GM21619 (cell line): ENCODE results near the gene NTSR1.

ENCODE experiments used
- ATAC-seq: cut with Tn5 transposase; IDR thresholded peaks from one replicate; pipeline ENCODE4 v1.9.1; 2021; ENCODE audit not compliant: unreplicated experiment

Gene NTSR1

DNA sequence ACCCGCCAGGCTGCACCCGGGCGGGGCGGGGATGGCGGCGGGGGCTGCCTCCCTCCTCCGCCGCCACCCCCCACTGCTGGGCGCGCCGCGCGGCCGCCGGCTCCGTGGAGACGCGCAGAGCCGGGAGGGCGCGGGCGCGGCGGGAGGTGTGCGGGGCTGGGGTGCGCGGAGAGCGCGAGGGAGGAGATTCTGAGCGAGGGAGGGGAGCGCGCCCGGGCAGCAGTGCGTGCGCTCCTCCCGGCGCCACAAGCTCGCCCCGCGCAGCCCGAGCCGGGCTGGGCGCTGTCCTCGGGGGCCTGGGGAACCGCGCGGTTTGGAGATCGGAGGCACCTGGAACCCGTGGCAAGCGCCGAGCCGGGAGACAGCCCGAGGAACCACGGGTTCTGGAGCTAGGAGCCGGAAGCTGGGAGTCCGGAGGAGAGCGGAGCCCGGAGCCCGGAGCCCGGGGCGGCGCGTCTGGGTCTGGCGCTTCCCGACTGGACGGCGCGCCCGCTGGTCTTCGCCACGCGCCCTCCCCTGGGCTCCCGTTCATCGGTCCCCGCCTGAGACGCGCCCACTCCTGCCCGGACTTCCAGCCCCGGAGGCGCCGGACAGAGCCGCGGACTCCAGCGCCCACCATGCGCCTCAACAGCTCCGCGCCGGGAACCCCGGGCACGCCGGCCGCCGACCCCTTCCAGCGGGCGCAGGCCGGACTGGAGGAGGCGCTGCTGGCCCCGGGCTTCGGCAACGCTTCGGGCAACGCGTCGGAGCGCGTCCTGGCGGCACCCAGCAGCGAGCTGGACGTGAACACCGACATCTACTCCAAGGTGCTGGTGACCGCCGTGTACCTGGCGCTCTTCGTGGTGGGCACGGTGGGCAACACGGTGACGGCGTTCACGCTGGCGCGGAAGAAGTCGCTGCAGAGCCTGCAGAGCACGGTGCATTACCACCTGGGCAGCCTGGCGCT is at the start of gene NTSR1:
Gene NTSR1 (plus strand): TSS at position 246 of the 946 bp plus-strand sequence. CDS start 372 bp downstream, at position 618.
- no peak for ATAC-seq

DNA sequence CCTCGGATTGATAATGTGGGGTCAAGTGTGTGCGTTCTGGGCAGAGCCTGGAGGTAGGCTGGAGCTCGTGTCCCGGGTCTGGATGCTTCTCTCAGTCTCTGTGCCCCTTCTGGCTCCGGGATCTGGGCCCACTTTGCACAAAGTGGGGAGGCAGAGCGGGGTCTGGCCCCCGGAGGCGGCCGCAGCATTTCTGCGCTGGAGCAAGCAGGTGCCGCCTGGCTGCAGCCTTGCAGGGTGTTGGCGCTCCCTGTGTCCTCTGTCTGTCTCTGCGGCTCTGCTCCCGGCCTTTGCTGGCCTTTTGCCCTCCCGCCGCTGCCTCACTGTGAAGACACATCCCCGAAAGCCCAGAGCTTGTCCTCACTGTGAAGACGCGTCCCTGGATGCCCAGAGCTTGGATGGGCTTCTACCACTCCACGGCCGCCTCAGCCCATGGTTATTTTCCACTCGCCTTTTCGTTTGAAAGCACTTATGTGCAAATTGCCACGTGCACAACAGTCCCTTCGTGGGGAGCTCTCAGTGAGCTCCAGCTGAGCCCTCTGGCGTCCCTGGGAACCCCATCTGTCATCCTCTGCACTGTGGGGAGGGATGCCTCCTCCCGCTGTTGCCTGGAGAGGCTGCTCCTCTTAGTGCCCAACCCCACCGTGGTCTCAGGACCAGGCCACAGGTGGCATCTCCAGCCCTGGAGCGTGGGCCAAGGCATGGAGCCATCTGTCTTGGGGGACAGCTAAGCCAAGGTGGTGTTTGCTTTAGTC is 49.0 kb upstream of the NTSR1 start:
- no peak for ATAC-seq

DNA sequence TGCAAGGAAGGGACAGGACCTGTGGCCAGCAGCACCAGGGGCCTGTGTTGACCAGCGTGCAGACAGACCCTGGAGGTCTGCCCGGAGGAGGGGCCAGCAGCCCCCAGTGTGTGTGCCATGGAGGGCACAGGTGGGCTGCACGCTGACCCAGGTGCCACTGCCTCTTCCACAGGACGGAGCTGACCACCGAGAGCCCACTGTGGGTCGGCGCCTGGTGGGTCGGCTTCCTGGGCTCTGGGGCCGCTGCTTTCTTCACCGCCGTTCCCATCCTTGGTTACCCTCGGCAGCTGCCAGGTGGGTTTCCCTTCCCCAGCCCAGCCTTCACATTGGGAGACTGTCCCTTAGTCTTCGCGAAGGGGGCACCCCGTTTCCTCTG is 48.4 kb upstream of the NTSR1 start:
- no peak for ATAC-seq

DNA sequence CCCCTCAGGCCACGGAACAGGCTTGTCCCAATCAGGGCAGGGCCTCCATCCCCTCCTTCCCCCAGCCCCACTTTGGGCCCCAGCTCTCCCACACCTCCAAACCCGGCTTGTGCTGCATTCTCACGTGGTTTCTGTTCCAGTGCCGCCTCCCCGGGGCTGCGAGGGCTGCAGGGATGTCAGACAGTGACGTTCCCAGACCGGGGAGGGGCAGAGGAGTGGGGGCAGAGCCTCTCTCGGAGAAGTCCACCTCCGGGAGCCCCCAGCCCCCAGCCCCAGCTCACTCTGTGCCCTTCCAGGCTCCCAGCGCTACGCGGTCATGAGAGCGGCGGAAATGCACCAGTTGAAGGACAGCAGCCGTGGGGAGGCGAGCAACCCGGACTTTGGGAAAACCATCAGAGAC is 47.9 kb upstream of the NTSR1 start:
- ATAC-seq: no peak

DNA sequence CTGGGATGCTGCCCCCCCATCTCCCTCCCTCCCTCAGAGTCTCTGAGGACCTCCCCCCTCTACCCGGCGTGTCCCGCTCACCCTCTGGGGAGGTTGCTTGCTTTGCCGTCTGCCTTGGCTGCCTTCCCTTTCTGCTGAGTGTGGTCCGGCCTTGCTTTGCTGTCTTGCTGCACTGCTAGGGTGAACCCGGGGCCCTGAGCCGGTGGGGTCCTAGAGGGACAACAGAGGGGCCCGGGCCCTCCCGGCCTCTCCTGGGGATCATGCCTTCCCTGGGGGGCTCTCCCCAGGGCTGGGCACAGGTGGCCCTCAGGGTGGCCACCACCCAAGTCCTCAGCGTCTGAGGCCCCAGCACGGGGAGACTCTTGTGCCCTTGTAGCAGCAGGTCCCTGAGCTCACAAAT is 47.0 kb upstream of the NTSR1 start:
- ATAC-seq: no peak

DNA sequence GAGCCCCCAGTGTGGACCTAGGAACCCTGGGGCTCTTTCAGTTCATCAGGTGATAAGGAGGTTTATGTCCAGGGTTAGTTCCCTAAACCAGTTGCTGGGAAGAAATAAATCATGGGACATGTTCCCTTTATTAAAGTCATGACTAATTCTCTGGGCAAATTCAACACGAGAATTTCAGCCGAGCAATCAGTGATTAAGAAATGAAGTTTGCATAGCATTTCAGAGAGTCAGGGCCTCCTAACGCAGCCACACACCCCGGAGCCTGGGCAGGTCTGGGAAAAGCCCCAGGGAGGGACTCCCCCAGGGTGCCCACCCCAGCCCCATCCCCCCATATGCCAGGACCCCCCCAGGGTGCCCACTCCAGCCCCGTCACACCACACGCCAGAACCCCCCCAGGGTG is 46.2 kb upstream of the NTSR1 start:
- ATAC-seq: no peak

DNA sequence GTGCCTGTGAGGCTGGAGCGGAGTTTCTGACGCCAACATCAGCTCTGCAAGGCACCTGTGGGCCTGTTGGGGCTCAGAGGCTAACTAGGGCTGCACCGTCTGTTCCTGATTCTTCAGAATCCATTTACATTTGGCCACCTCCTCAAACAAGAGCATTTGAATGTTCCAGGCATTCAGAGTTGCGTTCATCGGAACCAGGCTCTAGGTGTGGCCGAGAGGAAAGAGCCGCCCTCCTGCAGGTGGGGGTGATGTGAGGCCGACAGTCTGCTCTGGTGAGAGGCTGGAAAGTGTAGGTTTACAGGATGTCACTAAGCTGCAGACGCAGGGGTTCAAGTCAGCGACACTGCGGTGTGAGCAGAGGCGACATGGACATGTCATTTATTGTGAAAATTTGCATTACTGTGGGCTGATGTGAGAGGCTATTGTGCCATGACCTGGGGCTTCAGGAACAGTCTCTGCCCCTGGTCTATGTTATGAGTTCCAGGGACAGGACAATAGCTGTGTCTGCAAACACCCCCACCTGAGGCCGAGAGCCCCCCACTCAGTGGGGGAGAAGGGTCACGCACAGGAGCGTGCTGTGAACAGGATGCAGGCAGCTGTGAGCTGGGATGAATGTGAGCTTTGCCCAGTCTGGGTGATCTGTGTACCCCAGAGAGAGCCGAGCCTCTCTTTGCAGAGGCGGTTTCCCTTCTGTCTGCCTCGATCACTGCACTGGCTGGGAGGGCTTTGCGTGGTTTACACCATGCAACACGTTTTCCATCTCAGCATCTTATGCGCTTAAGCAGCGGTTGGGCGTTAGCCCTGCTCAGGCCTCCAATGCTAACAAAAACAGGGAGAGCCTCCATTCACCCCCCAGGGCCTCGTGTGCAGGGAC is 45.3 kb upstream of the NTSR1 start:
- no peak for ATAC-seq

DNA sequence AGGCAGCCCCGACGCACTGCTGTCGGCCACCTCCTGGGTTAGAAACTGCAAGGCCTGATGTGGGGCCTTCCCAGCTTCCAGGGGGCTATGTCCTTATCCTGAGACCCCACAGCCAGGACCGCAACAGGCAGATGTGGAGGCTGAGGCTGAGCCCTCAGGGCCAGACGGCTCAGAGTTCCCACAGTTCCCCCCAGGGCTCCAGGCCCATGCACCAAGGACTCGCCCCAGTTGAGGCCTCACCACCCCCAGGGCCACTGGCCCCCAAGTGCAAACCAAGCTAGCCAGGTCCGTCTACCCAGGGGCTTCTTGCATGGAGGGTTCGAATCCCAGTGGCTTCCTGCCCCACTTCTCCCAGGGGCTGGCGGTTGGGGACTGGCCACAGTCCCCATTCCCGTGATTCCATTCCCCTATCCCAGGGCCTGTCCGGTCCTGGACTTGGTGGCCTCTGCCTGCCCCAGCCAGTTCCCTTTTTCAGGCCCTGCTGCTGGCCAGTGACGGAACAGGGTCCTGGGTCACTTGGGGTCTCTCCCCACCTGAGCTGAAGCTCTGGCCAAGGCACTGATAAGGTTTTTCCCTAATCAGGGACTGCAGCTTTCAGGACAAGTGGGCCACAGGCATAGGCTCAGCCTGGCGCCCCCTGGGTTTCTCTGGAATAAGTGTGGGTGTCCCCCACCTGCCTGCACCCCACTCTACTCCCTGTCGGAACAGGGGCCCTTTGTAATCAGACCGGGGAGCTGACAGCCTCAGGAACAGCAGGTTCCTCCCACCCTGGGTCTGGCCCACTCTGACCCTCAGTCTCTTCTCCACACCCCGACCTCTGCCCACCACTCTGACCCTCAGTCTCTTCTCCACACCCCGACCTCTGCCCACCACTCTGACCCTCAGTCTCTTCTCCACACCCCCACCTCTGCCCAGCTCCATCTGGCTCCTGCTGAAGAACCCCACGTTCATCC is 44.3 kb upstream of the NTSR1 start:
- ATAC-seq: no peak

DNA sequence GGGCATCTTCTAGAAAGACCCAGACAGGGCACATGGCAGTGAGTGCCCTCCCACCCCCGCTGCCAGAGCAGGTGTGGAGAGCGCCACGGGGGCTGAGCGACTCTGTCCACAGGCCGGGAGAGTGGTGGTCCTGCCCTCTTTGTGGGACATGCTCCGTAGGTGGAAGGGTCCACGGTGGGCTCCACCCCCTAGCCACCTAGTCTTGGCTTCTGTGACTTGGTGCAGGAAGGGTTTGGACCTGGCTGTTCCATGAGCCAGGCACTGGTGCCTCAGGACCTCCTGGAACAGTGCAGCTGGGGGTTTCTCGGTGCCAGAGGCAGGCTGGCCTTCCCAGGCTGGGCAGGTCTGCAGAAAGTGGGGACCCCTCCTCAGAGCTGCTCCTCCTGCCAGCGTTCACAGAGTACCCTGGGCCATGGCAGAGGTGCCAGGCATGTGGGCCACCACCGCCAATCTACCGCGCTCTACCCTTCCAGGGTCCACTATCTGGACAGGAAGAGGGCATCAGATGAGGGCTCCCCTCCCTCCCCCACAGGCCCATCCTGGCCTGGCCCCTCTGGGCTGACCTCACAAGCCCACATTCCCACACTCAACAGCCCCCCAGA is 43.4 kb upstream of the NTSR1 start:
- ATAC-seq: no peak

DNA sequence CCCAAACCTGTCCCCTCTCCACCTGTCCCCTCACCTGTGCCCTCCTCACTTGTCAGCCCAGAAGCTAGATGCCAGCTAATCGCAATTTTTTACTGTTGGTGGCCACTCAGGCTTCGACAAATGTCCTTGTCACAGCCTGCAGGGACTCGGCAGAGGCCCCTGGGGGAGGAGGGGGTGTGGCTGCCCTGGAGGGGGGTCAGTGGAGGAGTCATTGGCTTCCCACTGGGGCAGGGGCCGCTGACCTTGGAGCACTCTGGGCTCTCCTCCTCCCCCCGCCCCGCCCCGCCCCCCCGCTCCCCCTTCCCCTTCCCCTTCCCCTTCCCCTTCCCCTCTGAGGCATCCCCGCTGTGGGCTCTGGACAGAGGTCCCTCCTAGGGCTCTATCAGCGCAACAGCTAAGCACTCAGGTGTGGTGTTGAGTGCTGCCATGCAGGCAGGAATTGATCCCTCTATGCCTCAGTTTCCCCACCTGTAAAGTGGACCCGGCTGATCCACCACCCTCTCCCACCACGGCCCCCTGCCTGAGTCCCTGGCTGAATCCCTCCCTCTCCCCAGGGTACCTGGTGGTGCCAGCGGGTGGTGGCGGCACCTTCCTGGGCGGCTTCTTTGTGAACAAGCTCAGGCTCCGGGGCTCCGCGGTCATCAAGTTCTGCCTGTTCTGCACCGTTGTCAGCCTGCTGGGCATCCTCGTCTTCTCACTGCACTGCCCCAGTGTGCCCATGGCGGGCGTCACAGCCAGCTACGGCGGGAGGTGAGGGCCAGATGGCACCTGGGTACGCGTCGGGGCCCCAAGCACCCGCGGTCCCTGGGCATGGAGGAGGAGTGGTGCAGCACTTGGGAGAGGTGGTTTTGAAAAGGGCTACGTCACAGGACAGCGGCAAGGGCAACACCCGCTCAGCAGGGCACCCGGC is 42.6 kb upstream of the NTSR1 start:
- no peak for ATAC-seq

DNA sequence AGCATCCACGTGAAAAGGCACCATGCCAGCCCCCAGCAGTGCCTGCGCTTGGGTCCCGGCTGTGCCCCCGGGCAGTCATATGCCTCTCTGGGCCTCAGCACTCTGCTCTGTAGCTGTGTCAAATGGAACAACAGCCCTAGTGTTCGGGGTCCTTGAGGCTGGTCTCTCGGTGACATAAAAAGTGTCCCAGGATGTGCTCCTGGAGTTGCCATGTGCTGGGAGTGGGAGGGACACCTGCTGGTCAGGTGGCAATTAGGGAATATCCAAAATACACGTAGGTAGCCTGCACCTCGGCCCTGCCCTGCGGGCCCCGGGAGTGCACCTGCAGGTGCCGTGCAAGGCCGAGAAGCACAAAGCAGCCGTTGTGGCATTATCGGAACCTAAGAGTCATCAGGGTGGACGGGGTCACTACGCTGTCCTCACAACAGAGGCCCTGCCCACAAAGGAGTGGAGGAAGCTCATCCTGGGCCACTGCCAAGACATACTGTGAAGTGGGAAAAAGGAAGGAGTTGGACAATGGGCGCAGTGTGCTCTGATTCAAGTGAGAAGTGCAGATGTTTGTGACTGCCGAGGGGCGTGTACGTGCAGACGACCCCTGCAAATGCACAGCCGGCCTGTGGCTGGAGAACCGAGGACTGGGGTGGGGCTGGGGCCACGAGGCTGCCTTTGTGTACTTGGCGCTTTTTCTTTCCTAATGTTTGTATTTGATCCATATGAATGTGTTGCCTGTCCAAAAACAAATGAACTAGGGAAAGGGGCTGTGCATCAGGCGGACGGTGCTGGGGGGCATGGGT is 41.7 kb upstream of the NTSR1 start:
- ATAC-seq: no peak

DNA sequence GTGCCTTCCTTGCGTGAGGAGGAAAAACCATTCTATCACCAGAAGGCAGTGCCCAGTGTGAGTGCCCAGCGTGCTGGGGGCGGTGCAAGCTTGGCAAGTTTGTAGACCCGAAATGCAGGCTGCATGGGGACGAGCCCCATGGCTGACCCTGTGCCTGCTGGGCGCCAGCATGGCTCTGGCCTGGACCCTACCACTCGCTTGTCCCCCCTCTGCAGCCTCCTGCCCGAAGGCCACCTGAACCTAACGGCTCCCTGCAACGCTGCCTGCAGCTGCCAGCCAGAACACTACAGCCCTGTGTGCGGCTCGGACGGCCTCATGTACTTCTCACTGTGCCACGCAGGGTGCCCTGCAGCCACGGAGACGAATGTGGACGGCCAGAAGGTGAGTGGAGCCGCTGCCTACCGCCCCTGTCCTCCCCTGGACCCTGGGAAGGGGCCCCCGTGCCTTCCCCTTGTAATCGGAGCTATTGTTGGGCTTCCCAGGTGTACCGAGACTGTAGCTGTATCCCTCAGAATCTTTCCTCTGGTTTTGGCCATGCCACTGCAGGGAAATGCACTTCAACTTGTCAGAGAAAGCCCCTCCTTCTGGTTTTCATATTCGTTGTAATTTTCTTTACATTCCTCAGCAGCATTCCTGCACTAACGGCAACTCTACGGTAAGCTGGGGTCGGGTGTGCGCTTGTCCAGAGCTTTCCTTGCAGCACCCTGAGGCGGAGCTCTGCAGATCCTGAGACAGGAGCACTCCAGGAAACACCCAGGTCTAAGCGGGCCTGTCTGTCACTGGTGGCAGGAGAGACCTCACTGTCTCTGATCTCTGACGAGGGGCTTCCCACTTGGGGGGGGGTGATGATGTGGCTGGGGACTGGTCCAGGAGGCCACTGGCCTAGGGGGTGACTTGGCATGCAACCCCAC is 40.9 kb upstream of the NTSR1 start:
- no peak for ATAC-seq

DNA sequence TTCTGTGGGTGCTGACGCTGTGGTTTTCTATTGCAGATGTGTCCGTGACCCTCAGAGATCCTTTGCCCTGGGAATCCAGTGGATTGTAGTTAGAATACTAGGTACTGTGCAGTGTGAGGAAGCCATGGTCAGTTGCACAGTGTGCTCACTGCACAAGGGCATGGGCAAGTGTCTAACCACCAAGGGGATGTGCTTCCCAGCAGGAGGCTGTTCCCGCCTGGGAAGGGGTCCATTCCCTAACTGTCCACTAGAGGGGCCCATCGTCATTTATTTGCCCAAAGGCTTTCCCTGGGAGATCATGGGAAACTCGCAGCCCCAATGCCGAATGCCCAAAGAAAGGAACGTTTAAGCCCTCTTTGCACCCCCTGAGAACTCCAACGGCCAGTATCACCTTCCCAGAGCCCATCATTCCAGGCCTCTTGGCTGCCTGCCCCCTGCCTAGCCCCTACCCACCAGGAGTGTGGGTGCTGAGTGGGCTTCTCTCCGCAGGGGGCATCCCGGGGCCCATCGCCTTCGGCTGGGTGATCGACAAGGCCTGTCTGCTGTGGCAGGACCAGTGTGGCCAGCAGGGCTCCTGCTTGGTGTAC is 40.1 kb upstream of the NTSR1 start:
- no peak for ATAC-seq

DNA sequence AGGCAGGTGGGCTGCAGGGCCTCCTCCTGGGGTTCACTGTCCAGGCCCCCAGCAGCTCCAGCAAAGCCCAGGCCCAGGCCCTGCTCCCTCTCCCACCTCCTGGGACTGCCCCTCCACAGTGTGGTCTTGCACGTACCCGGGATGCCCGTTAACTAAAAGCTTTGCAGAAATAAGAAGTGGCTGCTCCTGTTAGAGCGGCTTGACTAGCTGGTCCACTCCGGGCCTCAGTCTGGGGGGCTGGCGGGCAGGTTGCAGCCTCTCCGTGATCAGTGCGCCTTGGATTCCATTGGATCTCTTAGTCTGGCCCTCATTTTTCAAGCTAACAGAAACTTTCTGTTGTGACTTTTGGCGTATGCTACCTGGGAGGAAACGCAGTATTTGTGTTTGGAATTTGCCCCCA is 39.4 kb upstream of the NTSR1 start:
- ATAC-seq: no peak

DNA sequence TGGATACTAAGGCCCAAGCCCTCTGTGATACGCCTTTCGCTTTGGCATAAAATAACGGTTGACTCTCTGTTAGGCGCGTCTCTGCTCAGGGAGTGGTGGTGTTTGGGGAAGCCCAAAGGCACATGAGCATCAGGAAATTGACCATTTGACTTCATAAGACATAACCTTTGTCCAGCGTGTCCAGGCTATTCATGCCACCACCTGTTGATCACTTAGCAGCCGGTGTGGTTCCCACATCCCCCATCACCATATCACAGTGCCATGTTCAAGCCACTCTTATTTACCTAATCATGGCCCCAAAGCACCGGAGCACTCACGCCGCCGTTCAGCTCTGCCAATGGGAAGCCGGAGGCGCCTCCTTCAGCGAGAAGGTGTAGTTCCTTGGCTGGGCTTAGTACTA is 38.5 kb upstream of the NTSR1 start:
- no peak for ATAC-seq

DNA sequence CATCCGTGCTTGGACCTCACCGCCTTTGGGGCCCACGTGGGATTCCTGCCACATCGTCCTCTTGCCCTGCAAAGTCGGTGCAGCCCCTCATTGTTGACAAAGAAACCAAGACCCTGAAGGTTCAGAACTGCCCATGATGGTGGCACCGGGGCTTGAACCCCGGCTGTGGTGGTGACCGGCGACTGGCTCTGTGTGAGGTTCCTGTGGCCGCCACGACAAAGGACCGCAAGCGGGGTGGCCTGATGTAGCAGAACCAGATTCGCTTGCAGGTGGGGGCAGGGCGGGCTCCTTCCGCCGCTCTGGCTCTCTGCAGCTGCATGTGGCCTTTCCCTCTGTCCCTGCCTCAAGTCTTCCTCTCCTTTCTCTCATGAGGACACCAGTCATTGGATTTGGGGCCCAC is 37.6 kb upstream of the NTSR1 start:
- ATAC-seq: no peak

DNA sequence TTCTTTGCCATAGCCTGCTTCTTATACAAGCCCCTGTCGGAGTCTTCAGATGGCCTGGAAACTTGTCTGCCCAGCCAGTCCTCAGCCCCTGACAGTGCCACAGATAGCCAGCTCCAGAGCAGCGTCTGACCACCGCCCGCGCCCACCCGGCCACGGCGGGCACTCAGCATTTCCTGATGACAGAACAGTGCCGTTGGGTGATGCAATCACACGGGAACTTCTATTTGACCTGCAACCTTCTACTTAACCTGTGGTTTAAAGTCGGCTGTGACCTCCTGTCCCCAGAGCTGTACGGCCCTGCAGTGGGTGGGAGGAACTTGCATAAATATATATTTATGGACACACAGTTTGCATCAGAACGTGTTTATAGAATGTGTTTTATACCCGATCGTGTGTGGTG is 36.9 kb upstream of the NTSR1 start:
- no peak for ATAC-seq
